Measurements from ENCODE around the gene CLDN16.

Gene CLDN16

DNA sequence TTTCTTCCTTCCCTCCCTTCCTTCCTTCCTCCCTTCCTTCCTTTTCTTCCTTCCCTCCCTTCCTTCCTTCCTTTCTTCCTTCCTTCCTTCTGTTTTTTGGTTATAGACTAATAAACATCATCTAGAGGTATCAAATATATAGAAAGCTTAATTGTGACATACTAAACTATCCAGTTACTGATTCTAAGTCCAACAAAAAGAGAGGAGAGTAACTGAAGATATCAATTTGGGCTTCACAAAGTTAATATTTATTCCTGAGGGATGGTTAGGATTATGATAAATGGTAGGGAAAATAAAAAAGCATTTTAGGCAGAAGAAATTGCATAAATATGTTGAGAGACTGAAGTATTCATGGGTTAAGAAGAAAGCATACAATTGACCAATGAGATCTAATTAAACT, 7.8 kb upstream of the CLDN16 start:
- DNase-seq (ENCODE audit: low spot score), result no peak

GRCh38 chr3:190381441-190381840, 6.5 kb upstream of the CLDN16 start:
- peak; percentile 65 for DNase-seq (ENCODE audit: low spot score)

DNA sequence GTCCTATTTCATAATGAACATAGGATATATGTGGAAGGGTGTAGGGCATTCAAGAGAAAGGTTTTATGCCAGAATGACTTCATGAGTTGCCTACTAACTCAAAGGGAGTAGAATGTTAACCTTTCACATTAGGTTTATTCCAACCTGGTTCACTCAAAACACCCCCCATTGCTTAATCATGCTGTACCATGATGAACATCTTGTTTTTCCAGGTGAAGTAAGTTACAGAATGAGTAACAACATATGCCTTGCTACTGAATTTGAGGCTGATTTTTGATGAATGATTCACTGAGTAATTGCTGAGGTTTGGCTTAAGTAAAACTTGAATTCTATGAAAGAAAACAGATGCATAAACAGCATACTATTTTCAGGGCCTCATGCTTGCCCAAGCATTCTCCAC, 5.9 kb upstream of the CLDN16 start:
- peak; percentile 95 for DNase-seq (ENCODE audit: low spot score)

DNA sequence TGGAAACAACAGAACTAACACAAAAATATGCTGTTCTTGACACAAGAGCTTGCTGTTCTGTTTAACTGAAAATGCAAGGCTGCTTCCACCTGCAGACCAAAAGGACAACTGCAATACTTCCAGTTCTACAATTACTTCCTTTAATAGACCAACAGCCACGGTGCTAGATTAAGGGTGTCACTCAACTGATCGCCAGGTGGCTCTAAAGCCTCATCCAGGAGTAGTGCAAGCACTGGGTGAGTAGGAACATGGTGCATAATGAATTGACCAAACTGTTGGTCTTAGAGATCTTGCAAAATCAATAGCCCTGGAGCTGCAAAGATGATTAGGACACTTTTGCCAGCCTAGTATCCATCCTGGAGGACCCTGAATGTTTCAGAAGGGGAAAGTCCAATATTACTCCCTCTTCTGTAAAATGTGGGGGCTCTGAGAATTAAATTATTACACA, 3.6 kb upstream of the CLDN16 start:
- peak; percentile 94 for DNase-seq (ENCODE audit: low spot score)

DNA sequence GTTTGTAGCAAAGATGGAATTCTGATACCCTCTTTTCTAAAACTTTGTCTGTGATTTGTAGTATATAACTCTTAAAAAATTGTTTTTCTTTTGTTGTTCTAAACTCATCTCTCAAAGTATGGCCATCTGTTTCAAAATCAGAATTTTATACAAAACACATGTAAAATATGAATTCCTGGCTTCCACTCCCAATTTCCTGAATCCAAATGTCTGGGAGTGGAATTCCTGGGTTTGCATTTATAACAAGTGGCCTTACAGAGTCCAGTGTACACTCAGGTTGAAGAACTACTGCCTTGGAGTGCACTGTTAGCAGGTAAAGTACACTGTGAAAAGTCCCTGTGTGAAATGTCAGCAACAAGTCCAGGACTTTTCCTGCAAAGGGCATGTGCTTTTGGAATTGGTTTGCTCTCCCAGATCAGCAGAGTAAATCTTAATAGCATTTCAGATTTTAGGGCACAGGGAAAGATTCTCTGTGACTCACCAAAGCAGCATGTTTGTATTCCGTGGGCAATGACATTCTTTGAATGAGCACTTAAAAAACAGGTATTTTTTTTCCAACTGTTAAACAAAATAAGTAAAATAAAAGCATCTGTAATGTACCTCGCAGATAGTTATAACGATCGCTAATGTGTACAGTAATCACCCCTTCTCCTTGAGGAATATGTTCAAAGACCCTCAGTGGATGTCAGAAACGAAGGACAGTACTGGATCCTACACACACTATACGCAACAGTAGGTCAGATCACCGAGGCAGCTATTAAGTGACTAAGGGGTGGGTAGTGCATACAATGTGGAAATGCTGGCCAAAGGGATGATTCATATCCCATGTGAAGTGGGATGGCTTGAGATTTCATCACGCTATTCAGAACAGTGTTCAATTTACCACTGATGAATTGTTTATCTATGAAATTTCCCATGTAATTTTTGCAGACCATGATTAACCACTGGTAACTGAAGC, 2.0 kb upstream of the CLDN16 start:
- peak; percentile 93 for DNase-seq (ENCODE audit: low spot score)

DNA sequence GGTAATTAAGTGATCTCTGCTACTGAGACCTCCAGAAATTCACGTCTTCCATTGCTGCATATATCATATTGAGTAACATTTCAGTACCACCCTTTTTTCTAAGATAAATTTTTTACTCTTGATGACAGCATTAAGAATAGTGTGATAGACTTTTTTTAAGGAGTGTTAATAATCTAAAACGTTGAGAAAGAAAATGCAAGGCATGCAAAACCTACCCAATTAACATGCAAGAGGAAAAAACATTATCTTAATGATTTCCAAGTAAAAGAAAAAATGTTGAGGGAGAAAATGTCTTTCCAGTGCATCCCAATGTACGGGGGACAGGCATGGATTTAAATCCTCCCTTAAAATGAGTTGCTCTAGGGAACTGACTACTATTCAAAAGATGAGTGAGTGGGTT, 740 bp downstream of the CLDN16 start:
- DNase-seq (ENCODE audit: low spot score), result no peak

GRCh38 chr3:190396001-190396400, 8.0 kb downstream of the CLDN16 start:
- no peak for DNase-seq (ENCODE audit: low spot score)

DNA sequence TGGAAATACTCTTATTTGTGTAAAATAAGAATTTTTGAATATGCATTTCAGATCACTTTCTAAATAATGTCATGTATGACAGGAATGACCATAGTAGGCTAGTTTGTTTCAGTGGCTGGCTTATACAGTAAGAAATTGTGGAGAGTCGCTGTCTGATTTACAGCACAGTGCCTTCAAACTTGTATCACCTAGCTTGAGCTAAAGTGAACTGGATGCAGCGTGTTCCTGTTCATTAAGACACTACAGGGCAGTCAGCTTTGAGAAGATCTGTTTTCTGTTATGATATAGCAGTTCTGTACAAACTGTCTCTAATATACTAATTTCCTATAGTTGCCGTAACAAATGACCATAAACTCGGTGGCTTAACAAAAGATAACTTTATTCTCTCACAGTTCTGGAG, 9.9 kb downstream of the CLDN16 start:
- no peak for DNase-seq (ENCODE audit: low spot score)

DNA sequence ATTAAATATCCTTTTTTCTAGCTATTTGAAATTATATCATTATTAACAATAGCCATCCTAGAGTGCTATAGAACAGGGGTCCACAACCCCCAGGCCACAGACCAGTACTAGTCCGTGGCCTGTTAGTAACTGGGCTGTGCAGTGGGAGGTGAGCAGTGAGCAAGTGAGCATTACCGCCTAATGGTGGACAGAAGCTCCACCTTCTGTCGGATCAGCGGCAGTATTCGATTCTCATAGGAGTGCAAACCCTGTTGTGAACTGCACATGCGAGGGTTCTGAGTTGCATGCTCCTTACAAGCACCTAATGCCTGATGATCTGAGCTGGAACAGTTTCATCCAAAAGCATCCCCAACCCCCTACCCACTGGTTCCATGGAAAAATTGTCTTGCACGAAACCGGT, 11.7 kb downstream of the CLDN16 start:
- no peak for DNase-seq (ENCODE audit: low spot score)

DNA sequence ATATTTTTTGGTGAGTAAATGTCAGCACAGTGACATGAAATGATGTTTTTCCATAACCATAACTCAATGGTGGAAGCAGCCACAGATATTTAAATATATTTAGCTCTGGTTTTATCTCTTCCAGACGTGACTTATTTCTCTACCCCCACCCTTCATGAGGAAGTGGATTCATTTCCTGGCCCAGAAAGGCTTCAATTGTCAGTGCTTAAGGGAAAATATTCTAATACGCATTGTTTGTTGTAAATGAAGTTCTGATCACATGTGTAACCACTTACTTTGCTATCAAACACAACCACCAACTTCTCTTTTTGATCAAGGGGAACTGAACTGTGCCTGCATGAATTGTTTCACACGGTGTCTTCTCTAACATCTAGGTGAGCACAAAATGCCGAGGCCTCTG, 14.0 kb downstream of the CLDN16 start:
- DNase-seq (ENCODE audit: low spot score), result no peak

DNA sequence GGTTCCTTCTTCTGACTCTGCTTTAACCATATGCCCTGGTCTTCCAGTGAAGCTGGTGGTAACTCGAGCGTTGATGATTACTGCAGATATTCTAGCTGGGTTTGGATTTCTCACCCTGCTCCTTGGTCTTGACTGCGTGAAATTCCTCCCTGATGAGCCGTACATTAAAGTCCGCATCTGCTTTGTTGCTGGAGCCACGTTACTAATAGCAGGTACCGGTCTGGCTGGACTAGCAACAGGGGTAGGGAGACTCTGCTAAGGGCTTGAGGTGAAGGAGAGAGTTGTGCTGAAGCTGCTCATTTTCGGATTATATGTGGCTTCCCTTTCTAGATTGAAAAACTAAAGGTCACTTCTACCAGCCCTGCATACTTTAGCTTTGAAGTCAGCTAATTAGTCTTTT, 16.8 kb downstream of the CLDN16 start:
- peak; percentile 25 for DNase-seq (ENCODE audit: low spot score)

- no peak for DNase-seq (ENCODE audit: low spot score)
Measured at GRCh38 chr3:190414297-190414696, 26.3 kb downstream of the CLDN16 start.

DNA sequence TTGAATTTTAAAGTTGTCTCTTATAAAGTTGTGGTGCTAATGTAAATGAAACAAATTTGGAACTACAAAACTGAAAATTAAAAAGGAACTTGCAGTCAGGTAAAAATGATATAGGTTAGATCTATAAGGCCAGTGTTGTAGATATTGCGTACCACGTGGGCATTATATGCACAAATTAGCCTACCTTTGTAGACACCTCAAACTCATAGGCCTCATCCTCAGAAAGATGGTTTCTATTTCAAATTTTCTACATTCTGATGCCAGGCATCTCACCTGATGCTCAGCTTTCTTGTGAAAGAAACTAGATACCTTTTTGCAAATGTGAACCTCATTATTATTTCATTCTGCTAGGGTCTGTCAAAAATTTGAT, 36.1 kb downstream of the CLDN16 start:
- DNase-seq (ENCODE audit: low spot score), result no peak

DNA sequence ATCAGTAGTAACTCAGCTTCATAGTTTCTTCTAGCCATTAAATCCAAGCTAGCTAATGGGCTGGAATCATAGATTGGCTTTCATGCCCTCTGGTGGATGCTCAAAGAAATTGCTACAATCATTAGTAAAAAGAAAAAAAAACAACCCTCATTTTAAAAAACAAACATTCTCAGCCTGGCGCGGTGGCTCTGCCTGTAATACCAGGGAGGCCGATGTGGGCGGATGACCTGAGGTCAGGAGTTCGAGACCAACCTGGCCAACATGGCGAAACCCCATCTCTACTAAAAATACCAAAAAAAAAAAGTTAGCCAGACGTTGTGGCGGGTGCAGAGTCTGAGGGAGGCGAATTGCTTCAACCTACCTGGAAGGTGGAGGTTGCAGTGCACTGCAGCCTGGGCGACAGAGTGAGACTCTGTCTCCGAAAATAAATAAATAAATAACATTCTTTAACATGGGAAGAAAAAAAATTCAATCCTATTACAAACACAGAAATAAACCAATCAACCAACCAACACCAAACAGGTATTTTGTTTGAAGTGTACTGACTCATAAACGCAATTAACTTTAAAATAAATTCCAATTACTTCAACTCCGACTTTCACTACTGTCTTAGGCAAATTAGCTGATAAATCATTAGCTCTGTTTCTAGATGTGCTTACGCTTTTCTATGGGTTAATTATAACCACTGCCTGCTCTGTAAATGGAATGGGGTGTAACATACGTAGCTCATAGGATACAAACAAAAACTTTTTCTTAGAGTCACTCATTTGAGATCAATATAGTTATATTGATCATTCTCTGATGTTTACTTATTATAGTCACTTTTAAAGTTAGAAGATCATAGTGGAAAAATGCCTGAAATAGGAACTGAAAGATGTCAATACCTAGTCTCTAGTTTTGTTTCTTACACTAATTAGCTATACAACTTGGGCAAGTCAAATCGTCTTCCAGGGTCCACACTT, 36.8 kb downstream of the CLDN16 start:
- peak; percentile 83 for DNase-seq (ENCODE audit: low spot score)

- DNase-seq (ENCODE audit: low spot score), result no peak
Measured at GRCh38 chr3:190425833-190426232, 37.9 kb downstream of the CLDN16 start.

DNA sequence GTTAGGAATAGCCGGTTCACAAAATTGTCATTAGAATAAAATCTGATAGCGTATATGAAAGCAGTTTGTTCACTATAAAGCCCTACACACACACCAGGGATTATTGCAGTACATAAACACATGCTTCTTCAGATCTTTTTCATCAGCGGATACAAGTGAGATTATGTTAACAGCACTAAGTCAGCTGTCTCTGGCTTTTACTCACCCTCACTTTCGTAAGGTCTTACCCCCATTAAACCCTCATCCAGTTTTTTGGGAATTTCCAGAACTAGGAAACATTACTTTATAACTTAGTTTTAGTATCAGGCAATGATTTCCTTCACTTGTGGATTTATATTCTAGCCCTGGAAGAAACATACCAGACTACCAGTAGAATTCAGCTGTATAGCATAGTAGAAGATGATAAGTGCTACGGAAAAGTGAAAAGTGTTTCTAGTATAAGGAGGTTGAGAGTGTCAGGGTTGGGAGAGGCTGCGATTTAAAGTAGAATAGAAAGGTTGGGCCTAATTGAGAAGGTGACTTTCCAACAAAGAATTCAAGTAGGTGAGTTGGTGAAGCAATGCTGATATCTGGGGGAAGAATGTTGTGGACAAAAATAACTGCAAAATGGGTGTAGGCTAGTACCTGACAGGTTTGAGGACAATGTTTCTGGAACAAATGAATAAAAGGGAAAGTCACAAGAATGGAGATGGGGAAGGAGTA, 39.0 kb downstream of the CLDN16 start:
- no peak for DNase-seq (ENCODE audit: low spot score)

GRCh38 chr3:190429681-190430080, 41.7 kb downstream of the CLDN16 start:
- DNase-seq (ENCODE audit: low spot score), result peak; percentile 21

GRCh38 chr3:190430906-190431305, 42.9 kb downstream of the CLDN16 start:
- no peak for DNase-seq (ENCODE audit: low spot score)

- DNase-seq (ENCODE audit: low spot score), result peak; percentile 56
Measured at GRCh38 chr3:190432216-190432615, 44.3 kb downstream of the CLDN16 start.

- no peak for DNase-seq (ENCODE audit: low spot score)
Measured at GRCh38 chr3:190433626-190434025, 45.7 kb downstream of the CLDN16 start.

DNA sequence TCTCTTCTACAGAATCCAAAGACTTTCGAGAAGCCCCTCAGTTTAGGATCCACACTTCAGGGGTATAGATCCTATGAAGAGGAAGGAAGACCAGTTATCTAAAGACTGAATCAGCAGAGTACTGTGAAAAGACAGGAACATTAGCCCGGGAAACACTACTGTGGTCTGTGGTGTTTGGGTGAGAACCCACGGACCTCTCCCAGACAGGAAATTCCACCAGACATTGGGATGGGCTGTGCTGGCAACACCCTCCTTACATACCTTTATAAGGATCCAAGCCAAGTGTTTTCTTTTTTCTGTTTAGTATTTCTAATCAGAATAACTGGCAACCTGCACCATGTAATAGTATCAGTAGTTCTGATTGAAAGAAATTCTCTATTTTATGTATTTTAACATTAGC, 47.7 kb downstream of the CLDN16 start:
- DNase-seq (ENCODE audit: low spot score), result peak; percentile 45

- DNase-seq (ENCODE audit: low spot score), result no peak
Measured at GRCh38 chr3:190436331-190436730, 48.4 kb downstream of the CLDN16 start.
